Effector CD4-positive, alpha-beta T cell (primary cell): ENCODE measurements around the gene GATD1.

Experiments
- DNase-seq: peaks from one replicate; pipeline ENCODE4 v3.0.0-alpha.2; 2020

The GATD1 gene

GRCh38 chr11:794766-795633 is 17.7 kb upstream of the GATD1 start:
- no peak for DNase-seq

- DNase-seq: no peak
Observed at GRCh38 chr11:794013-794765, 16.9 kb upstream of the GATD1 start.

- no peak for DNase-seq
Observed at GRCh38 chr11:793556-793955, 16.3 kb upstream of the GATD1 start.

GRCh38 chr11:792873-793272 is 15.6 kb upstream of the GATD1 start:
- DNase-seq: no peak

- no peak for DNase-seq
Observed at GRCh38 chr11:792535-792821, 15.2 kb upstream of the GATD1 start.

- DNase-seq: no peak
Observed at GRCh38 chr11:791658-792534, 14.6 kb upstream of the GATD1 start.

DNA sequence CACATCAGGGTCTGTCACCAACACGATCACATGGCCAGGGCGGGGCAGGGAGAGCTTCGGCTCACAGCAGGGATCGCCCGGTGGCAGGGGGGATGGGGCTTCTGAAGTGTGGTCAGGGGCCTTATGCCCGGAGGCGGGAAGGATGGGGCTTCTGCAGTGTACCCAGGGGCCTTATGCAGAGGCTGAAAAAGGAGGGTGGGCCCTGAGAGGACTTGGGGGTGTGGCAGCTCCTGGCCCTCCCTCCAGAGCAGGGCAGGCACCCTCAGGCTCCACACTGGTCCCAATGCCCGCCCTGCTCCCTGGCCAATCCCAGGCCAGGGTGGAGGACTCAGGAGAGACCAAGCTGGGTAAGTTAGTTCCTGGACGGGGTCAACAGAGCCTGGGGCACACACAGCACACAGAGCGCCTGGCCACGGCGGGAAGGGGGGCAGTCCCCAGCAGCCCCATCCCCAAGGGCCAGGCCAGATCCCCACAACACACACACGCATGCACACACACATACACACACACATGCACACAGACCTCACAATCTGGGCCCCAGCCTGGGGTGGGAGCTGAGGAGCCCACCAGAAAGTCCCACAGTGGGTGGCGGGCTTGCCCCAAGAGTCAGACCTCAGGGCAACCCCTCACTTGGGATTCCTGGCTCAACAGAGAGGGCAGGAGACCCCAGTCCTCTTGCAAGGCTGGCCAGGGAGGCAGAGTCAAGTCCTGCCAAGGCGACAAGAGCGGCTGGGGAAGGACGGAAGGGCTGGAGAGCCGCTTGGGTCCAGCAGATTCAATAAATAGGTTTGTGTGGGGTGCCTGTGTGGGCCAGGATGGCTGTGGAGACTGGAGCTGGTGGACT is 13.7 kb upstream of the GATD1 start:
- DNase-seq: no peak

DNA sequence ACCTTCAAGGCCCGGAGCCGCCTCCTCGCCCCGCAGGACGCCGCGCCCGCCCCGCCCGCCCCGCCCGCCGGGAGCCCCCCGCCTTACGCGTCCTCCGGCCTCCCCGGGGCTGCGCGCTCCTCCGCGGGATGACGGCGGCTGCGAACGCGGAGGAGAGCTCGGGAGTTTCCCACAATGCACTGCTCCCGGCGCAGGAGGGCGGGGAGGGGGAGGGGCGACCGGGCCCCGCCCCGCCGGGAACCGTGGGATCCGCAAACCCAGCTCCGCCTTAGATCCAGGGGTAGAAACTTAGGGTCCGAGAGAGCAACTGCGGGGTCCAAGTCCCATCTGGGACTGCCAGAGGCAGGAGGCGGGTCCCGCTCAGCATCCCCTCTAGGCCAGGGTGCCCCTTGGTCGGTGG is 12.7 kb upstream of the GATD1 start, which contains the start of gene CEND1:
TSS of gene CEND1 (minus strand) at position 148 of the 400 bp plus-strand sequence. CDS start 1,514 bp downstream, outside the sequence.
- DNase-seq: no peak

DNA sequence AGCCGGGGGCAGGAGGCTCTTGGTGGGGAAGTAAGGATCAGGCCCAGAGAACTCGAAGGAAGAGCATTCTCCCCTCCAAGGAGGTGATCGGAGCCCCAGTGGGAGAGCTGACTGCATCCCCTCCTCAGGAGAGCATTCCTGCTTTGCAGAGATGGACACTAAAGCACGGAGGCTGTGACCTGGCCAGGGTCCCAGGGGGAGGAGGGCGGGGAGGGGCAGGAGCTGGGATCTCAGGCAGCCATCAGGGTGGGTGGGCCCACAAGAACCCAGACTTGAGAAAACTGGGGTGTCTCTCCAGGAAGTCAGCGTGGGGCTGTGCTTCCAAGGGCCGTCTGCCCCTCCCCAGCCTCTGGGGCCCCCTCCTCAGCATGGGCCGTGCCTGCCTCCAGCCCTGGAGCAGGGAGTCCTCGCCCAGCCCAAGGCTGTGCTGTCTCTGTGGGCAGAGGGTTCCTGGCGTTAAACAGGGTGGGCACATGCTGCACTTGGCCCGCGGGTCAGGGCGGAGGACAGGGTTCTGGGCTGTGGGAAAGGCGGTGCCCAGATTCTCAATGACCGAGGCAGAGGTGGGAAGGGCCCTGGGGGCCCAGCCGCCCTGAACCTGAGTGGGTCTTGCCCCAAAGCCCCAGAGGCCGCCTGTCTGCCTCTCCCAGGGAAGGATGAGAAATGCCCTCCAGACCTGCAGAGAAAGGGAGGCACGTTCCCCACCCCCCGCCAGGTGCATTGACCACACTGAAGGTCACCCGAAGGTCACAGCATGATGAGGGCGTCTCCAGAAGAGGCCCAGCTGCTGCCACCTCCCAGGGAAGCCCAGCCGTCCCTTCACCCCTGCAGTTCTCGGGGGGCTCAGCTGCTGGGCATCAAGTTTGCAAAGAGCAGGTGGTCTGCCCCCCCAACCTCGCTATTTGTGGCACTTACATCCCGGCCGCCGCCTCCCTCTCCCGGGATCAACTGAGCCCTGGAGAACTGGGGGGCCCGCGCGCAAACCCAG is 12.0 kb upstream of the GATD1 start:
- DNase-seq: no peak

GRCh38 chr11:788009-788640 is 10.8 kb upstream of the GATD1 start:
- DNase-seq: no peak

- no peak for DNase-seq
Observed at GRCh38 chr11:787084-787675, 9.9 kb upstream of the GATD1 start.

DNA sequence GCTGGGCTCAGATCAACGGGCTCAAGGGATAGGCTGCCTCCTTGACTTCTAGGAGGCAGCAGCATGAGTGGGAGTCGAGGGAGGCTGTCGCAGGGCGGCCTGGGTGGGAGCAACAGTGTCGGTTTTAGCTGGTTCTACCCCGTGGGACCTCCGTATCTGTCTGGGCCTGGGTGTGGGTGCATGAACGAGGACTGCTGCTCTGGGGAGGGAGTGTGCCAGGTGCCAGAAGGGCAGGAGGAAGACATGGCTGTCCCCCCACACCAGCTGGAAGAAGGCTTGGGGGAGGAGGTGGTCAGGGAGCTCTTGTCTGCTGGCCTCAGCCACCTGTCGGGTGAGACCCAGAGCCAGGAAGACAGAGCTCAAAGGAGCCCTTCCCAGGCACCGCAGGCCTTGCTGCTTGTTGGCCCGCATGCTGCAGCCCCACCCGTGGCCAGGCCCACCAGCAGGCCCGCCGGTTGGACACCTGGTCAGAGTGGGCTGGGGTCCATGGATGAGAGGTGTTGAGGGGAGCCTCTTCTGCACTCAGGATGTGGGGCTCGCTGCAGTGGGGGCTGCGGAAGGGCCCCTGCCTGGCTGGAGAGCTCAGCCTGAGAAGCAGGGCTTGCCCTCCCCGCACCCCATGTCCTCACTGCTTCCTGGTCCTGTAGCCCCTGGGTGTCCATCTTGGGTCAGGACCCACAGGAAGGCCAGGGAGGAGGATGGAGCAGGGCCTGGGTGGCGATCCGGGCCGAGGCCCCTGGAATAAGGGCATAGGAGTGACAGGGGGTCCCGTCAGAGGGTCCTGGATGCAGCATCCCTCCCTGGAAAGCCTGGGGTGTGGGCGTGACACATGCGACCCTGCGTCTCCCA is 9.2 kb upstream of the GATD1 start:
- no peak for DNase-seq

DNA sequence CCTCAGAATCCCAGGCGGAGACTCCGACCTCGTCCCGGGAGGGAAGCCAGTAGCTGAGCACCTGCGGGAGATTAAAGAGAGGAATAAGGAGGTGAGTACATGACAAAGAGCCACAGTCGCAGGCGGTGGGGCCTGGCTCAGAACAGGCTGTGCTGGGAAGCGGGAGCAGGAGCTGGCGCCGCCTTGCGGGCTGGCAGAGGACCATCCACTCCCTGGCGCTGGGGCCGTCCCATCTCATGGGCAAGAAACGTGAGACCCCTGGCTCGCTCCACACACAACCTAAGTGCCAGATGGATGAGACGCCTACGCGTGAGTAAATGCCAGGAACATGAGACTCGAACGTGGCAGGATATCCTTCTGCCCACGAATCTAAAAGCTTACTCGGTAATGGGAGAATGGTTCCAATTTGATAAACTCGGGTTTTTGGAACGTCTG is 6.3 kb upstream of the GATD1 start:
- no peak for DNase-seq

GRCh38 chr11:782264-783174 is 5.2 kb upstream of the GATD1 start:
- DNase-seq: no peak

GRCh38 chr11:779955-780532 is 2.8 kb upstream of the GATD1 start:
- DNase-seq: no peak

DNA sequence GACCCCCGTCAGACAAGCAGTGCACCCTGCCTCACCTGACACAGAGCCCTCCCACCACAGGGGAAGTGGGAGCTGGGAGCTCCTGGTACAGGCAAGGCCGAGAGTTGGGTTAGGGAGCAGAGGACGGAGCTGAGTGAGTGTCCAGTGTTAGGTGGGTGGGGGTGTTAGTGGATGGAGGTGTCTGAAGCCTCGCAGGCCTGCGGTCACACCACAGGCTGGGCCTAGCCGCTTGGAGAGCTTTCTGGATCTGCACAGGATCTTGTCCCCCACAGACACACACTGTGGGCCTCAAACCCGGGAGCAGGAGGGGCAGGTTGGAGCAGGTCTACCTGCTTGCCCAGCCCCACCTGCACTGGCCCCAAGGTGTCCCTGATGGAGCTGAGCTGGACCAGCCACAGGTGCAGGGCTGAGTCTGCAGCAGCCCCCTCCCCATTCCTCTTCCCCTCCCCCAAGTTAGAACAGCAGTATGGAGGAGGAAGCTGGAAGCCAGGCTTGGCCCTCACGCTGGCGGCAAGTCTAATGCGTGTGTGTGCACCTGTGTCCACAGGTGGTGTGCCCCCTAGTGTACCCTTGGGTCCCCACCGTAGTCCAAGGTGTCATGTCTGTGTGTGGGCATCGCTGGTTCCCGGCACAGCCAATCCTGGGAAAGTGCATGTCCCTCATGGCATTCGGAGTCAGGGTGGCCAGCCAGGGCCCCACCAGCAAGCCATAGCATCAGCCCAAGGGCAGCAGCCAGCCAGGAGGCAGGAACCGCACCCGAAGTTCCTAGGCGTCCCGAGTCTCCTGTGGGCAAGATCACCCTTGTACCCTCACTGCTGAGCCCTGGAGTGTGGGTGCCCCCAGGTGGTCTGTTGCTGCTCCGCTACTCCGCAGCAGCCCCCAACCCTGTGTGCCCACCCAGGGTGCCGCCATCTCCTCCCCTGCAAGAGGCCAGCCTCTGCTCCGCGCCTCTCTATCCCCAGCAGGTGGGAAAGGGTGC is 2.0 kb upstream of the GATD1 start:
- no peak for DNase-seq
